Measurements from ENCODE around the gene GRM3.
A peak's percentile ranks its signal among the peaks of the same experiment; 100 is the strongest.

The GRM3 gene

GRCh38 chr7:86706406-86706805 is 62.7 kb downstream of the GRM3 start:
- DNase-seq = no peak

GRCh38 chr7:86708031-86708680 is 64.4 kb downstream of the GRM3 start:
- peak; percentile 30 for DNase-seq

- DNase-seq = no peak
Measured at GRCh38 chr7:86720306-86720705, 76.6 kb downstream of the GRM3 start.

- no peak for DNase-seq
Measured at GRCh38 chr7:86733783-86734182, 90.1 kb downstream of the GRM3 start.

- DNase-seq = no peak
Measured at GRCh38 chr7:86745013-86745745, 101.5 kb downstream of the GRM3 start.

- no peak for DNase-seq
Measured at GRCh38 chr7:86747698-86748097, 104.0 kb downstream of the GRM3 start.

GRCh38 chr7:86748201-86748600 is 104.5 kb downstream of the GRM3 start:
- DNase-seq = no peak

- peak; percentile 19 for DNase-seq
Measured at GRCh38 chr7:86748843-86749719, 105.4 kb downstream of the GRM3 start.

GRCh38 chr7:86749741-86750665 is 106.3 kb downstream of the GRM3 start:
- no peak for DNase-seq

GRCh38 chr7:86760236-86760635 is 116.5 kb downstream of the GRM3 start:
- no peak for DNase-seq

GRCh38 chr7:86762129-86762528 is 118.4 kb downstream of the GRM3 start:
- DNase-seq = no peak

- DNase-seq = no peak
Measured at GRCh38 chr7:86765931-86766330, 122.2 kb downstream of the GRM3 start.

- no peak for DNase-seq
Measured at GRCh38 chr7:86768394-86768793, 124.7 kb downstream of the GRM3 start.

- no peak for DNase-seq
Measured at GRCh38 chr7:86768967-86769760, 125.5 kb downstream of the GRM3 start.

- no peak for DNase-seq
Measured at GRCh38 chr7:86773309-86773708, 129.6 kb downstream of the GRM3 start.

GRCh38 chr7:86775203-86775602 is 131.5 kb downstream of the GRM3 start:
- no peak for DNase-seq

GRCh38 chr7:86776136-86776535 is 132.4 kb downstream of the GRM3 start:
- DNase-seq = no peak

GRCh38 chr7:86778271-86778670 is 134.6 kb downstream of the GRM3 start:
- DNase-seq = no peak

- DNase-seq = no peak
Measured at GRCh38 chr7:86784765-86785164, 141.1 kb downstream of the GRM3 start.

- no peak for DNase-seq
Measured at GRCh38 chr7:86785641-86786040, 141.9 kb downstream of the GRM3 start.

- no peak for DNase-seq
Measured at GRCh38 chr7:86786376-86786775, 142.7 kb downstream of the GRM3 start.

- no peak for DNase-seq
Measured at GRCh38 chr7:86788948-86789347, 145.2 kb downstream of the GRM3 start.
